ENCODE data around the gene SMCP. TPM values are rescaled to one million over a fixed set of nuclear protein-coding genes. Genes with fewer than 3 reads are reported as not detected.

The SMCP gene
- total RNA-seq, 2 experiments from 2014 or later = not detected

- H3K9me3 Mint-ChIP-seq = no peaks in the 10 kb centered on the region
- H3K4me1 Mint-ChIP-seq (ENCODE audit: low read depth) = no peaks in the 10 kb centered on the region
- H3K27me3 Mint-ChIP-seq (ENCODE audit: low read depth) = peaks cover 30% of the 10 kb centered on the region
- CTCF ChIA-PET = no interaction called here
- H3K27ac Mint-ChIP-seq = no peak overlapping the region
- no peaks in the 10 kb centered on the region for H3K36me3 Mint-ChIP-seq (ENCODE audit: low read depth)
- no peak for DNase-seq
- intact Hi-C loops (cut with micrococcal nuclease) = no loop called here
- H3K4me3 Mint-ChIP-seq = no peak overlapping the region
These were observed 21.8 kb downstream of the SMCP start for GRCh38 chr1:152899883-152900282.

GRCh38 chr1:152901631-152902030, 23.5 kb downstream of the SMCP start:
- H3K4me1 Mint-ChIP-seq (ENCODE audit: low read depth) = no peaks in the 10 kb centered on the region
- no peak overlapping the region for H3K27ac Mint-ChIP-seq
- H3K36me3 Mint-ChIP-seq (ENCODE audit: low read depth) = no peaks in the 10 kb centered on the region
- intact Hi-C loops (cut with micrococcal nuclease) = no loop called here
- CTCF ChIA-PET = no interaction called here
- H3K27me3 Mint-ChIP-seq (ENCODE audit: low read depth) = peaks cover 34% of the 10 kb centered on the region
- no peaks in the 10 kb centered on the region for H3K9me3 Mint-ChIP-seq
- no peak overlapping the region for H3K4me3 Mint-ChIP-seq
- DNase-seq = no peak

- CTCF ChIA-PET = no interaction called here
- Mint-ChIP-seq H3K4me1 (ENCODE audit: low read depth) (peaks cover under 1% of the 10 kb centered on the region), H3K4me3 (no peak overlapping the region), H3K27ac (no peak overlapping the region), H3K36me3 (ENCODE audit: low read depth) (no peaks in the 10 kb centered on the region), H3K9me3 (no peaks in the 10 kb centered on the region), H3K27me3 (ENCODE audit: low read depth) (peaks cover 29% of the 10 kb centered on the region)
- intact Hi-C loops (cut with micrococcal nuclease) = no loop called here
- no peak for DNase-seq
These were observed 24.5 kb downstream of the SMCP start for GRCh38 chr1:152902636-152903035.

- Mint-ChIP-seq H3K4me3 (no peak overlapping the region), H3K36me3 (ENCODE audit: low read depth) (no peaks in the 10 kb centered on the region), H3K27ac (no peak overlapping the region), H3K27me3 (ENCODE audit: low read depth) (peaks cover 40% of the 10 kb centered on the region), H3K9me3 (no peaks in the 10 kb centered on the region), H3K4me1 (ENCODE audit: low read depth) (peaks cover 2% of the 10 kb centered on the region)
- DNase-seq = no peak
- intact Hi-C loops (cut with micrococcal nuclease) = no loop called here
- CTCF ChIA-PET = no interaction called here
These were observed 26.7 kb downstream of the SMCP start for GRCh38 chr1:152904688-152905440.

- Mint-ChIP-seq H3K27ac (no peak overlapping the region), H3K27me3 (ENCODE audit: low read depth) (peaks cover 35% of the 10 kb centered on the region), H3K4me1 (ENCODE audit: low read depth) (peaks cover 2% of the 10 kb centered on the region), H3K4me3 (no peak overlapping the region), H3K36me3 (ENCODE audit: low read depth) (no peaks in the 10 kb centered on the region), H3K9me3 (no peaks in the 10 kb centered on the region)
- CTCF ChIA-PET = no interaction called here
- intact Hi-C loops (cut with micrococcal nuclease) = no loop called here
- DNase-seq = no peak
These were observed 28.0 kb downstream of the SMCP start for GRCh38 chr1:152906023-152906565.

- CTCF ChIA-PET = no interaction called here
These were observed 29.8 kb downstream of the SMCP start, which contains the start of gene IVL for GRCh38 chr1:152907686-152908601. IVL (plus strand) TSS chr1:152908546; CDS start chr1:152909798, 1,252 bp downstream.

GRCh38 chr1:152909206-152909605, 31.1 kb downstream of the SMCP start:
- H3K4me1 Mint-ChIP-seq (ENCODE audit: low read depth) = peaks cover 2% of the 10 kb centered on the region
- intact Hi-C loops (cut with micrococcal nuclease) = no loop called here
- no peak for DNase-seq
- H3K27ac Mint-ChIP-seq = no peak overlapping the region
- CTCF ChIA-PET = no interaction called here
- H3K36me3 Mint-ChIP-seq (ENCODE audit: low read depth) = no peaks in the 10 kb centered on the region
- no peaks in the 10 kb centered on the region for H3K9me3 Mint-ChIP-seq
- no peak overlapping the region for H3K4me3 Mint-ChIP-seq
- peaks cover 35% of the 10 kb centered on the region for H3K27me3 Mint-ChIP-seq (ENCODE audit: low read depth)

More at GRCh38 chr1:152907686-152908601, 29.8 kb downstream of the SMCP start, which contains the start of gene IVL:
- peaks cover 2% of the 10 kb centered on the region for H3K4me1 Mint-ChIP-seq (ENCODE audit: low read depth)
- peaks cover 38% of the 10 kb centered on the region for H3K27me3 Mint-ChIP-seq (ENCODE audit: low read depth)
- intact Hi-C loops (cut with micrococcal nuclease) = no loop called here
- DNase-seq = no peak
- no peaks in the 10 kb centered on the region for H3K9me3 Mint-ChIP-seq
- H3K4me3 Mint-ChIP-seq = no peak within 1 kb of the TSS
- no peaks in the 10 kb centered on the region for H3K36me3 Mint-ChIP-seq (ENCODE audit: low read depth)
- H3K27ac Mint-ChIP-seq = no peak within 1 kb of the TSS

GRCh38 chr1:152912471-152912870, 34.3 kb downstream of the SMCP start:
- Mint-ChIP-seq H3K36me3 (ENCODE audit: low read depth) (no peaks in the 10 kb centered on the region), H3K27me3 (ENCODE audit: low read depth) (peaks cover 29% of the 10 kb centered on the region), H3K4me3 (no peak overlapping the region), H3K27ac (no peak overlapping the region), H3K4me1 (ENCODE audit: low read depth) (peaks cover 2% of the 10 kb centered on the region), H3K9me3 (peaks cover 1% of the 10 kb centered on the region)
- CTCF ChIA-PET = interaction anchor here (0.6 kb wide), 1 partner anchor 259 kb away, joined by 3 read pairs; no protein-coding TSS in a partner anchor
- no peak for DNase-seq
- intact Hi-C loops (cut with micrococcal nuclease) = no loop called here

GRCh38 chr1:152912900-152913299, 34.8 kb downstream of the SMCP start:
- no peaks in the 10 kb centered on the region for H3K36me3 Mint-ChIP-seq (ENCODE audit: low read depth)
- no peak overlapping the region for H3K4me3 Mint-ChIP-seq
- CTCF ChIA-PET = no interaction called here
- intact Hi-C loops (cut with micrococcal nuclease) = no loop called here
- no peaks in the 10 kb centered on the region for H3K4me1 Mint-ChIP-seq (ENCODE audit: low read depth)
- H3K27ac Mint-ChIP-seq = no peak overlapping the region
- peaks cover 1% of the 10 kb centered on the region for H3K9me3 Mint-ChIP-seq
- DNase-seq = no peak
- peaks cover 26% of the 10 kb centered on the region for H3K27me3 Mint-ChIP-seq (ENCODE audit: low read depth)

- DNase-seq = no peak
- intact Hi-C loops (cut with micrococcal nuclease) = no loop called here
- H3K36me3 Mint-ChIP-seq (ENCODE audit: low read depth) = no peaks in the 10 kb centered on the region
- H3K4me3 Mint-ChIP-seq = no peak overlapping the region
- CTCF ChIA-PET = no interaction called here
- H3K27me3 Mint-ChIP-seq (ENCODE audit: low read depth) = peaks cover 12% of the 10 kb centered on the region
- peaks cover 1% of the 10 kb centered on the region for H3K9me3 Mint-ChIP-seq
- H3K4me1 Mint-ChIP-seq (ENCODE audit: low read depth) = no peaks in the 10 kb centered on the region
- H3K27ac Mint-ChIP-seq = no peak overlapping the region
These were observed 39.7 kb downstream of the SMCP start for GRCh38 chr1:152917794-152918193.

GRCh38 chr1:152919071-152919470, 40.9 kb downstream of the SMCP start:
- no peak for DNase-seq
- H3K4me3 Mint-ChIP-seq = no peak overlapping the region
- H3K27ac Mint-ChIP-seq = no peak overlapping the region
- H3K9me3 Mint-ChIP-seq = peaks cover 1% of the 10 kb centered on the region
- CTCF ChIA-PET = interaction anchor here (1.0 kb wide), 1 partner anchor 274 kb away, joined by 3 read pairs; no protein-coding TSS in a partner anchor
- intact Hi-C loops (cut with micrococcal nuclease) = no loop called here
- peaks cover 12% of the 10 kb centered on the region for H3K27me3 Mint-ChIP-seq (ENCODE audit: low read depth)
- no peaks in the 10 kb centered on the region for H3K4me1 Mint-ChIP-seq (ENCODE audit: low read depth)
- H3K36me3 Mint-ChIP-seq (ENCODE audit: low read depth) = no peaks in the 10 kb centered on the region

- Mint-ChIP-seq H3K9me3 (no peaks in the 10 kb centered on the region), H3K4me3 (no peak overlapping the region), H3K27ac (no peak overlapping the region), H3K4me1 (ENCODE audit: low read depth) (no peaks in the 10 kb centered on the region), H3K27me3 (ENCODE audit: low read depth) (peaks cover 13% of the 10 kb centered on the region), H3K36me3 (ENCODE audit: low read depth) (no peaks in the 10 kb centered on the region)
- DNase-seq = no peak
- CTCF ChIA-PET = interaction anchor here (0.9 kb wide), 1 partner anchor 54 kb away, joined by 4 read pairs; no protein-coding TSS in a partner anchor
- intact Hi-C loops (cut with micrococcal nuclease) = no loop called here
These were observed 46.1 kb downstream of the SMCP start for GRCh38 chr1:152924191-152924590.
